HUES64 (cell line): ENCODE results near the gene NSUN3.
"Not testable (repeated sequence)": the region's sequence is repeated elsewhere in the genome, so short reads cannot be mapped to it uniquely, and the experiment has no call there.

Experiments used
- H3K27ac ChIP-seq: 2 replicates; pipeline ENCODE4 v1.7.0; 2013; ENCODE audit warnings: low read depth, low read length, inconsistent platforms
- H3K27me3 ChIP-seq: 2 replicates; pipeline ENCODE4 v1.6.1; 2013; ENCODE audit warnings: mild to moderate bottlenecking, low read length; ENCODE audit not compliant: insufficient read depth
- H3K36me3 ChIP-seq: 2 replicates; pipeline ENCODE4 v1.6.1; 2013; ENCODE audit warnings: mild to moderate bottlenecking, low read length; ENCODE audit not compliant: insufficient read depth
- H3K4me1 ChIP-seq: 2 replicates; pipeline ENCODE4 v1.6.1; 2013; ENCODE audit warnings: mild to moderate bottlenecking, low read length, moderate library complexity; ENCODE audit not compliant: insufficient read depth
- H3K4me3 ChIP-seq: 2 replicates; pipeline ENCODE4 v1.5.1; 2013; ENCODE audit warnings: mild to moderate bottlenecking, low read length, moderate library complexity
- H3K9ac ChIP-seq: 2 replicates; pipeline ENCODE4 v1.6.1; 2013; ENCODE audit warnings: mild to moderate bottlenecking, low read depth, low read length
- H3K9me3 ChIP-seq: 2 replicates; pipeline ENCODE4 v1.6.1; 2013; ENCODE audit warnings: low read depth, low read length; ENCODE audit not compliant: insufficient read depth
- WGBS: fragments of 150-250, 120-280 bp; methylation state at CpG from one replicate; pipeline ENCODE4 v1.1.7; 2013; ENCODE audit warnings: missing lambda C conversion rate; 5-methylcytosine and 5-hydroxymethylcytosine counted together

Gene NSUN3

DNA sequence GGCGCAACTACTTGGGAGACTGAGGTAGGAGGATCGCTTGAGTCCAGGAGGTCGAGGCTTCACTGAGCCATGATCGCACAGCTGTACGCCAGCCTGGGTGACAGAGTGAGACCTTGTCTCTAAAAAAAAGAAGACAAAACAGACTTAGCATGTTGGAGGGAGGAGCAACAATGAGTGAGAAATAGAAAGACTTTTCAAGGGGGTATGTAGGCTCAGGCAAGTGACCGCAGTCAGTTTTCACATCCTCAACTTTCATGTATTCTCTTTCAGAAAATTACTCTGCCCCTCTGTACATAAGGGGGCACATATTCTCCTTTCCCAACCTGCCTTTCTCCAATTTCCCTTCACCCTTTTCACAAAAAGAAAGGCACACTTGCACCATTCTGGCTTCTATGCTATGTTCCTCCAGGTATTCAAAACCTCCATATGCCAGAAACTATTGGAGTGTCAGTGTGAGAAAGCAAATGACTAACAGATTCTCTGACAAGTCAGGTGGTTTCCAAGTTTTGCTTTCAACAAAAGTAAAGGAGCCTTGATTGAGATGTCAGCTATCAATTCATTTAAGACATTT is 7.6 kb downstream of the NSUN3 start:
- Histone ChIP-seq H3K27me3 (no peaks in the 10 kb centered on the region), H3K9me3 (no peaks in the 10 kb centered on the region), H3K27ac (no peak overlapping the region), H3K36me3 (peaks cover 8% of the 10 kb centered on the region; the same call in 1 of the 2 replicates), H3K9ac (no peak overlapping the region), H3K4me3 (no peak overlapping the region), H3K4me1 (no peaks in the 10 kb centered on the region)
- WGBS: 94% methylated on average over 6 of the region's 6 CpGs

DNA sequence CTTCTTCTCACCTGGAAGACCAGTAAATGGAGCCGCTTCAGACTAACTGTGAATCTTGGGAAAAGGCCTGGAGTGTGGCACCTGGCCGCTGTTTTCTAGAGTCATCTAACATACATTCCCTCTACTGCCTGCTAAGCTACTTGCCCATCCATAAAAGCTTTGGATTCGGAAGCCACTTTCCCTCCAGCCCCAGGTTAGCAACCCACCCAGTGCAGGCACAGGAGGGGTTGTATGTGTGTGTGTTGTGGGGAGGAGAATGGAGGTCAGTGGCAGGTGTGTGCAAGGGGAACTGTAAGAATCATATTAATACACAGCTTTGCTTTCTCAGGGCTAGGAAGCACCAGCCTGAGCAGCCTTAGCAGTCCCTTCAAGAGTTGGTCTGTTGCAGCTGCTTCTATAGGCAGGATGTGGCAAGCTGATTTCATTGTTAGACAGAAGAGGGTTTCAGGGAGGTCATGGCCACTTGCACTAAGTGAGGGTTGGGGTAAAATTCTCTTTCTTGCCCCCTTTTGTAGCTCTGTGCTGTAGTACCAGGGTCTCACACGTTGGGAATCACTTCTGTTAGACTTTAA is 8.9 kb downstream of the NSUN3 start:
- Histone ChIP-seq H3K27ac (no peak overlapping the region), H3K36me3 (peaks cover 5% of the 10 kb centered on the region; the same call in 1 of the 2 replicates), H3K9ac (no peak overlapping the region), H3K4me1 (no peaks in the 10 kb centered on the region), H3K9me3 (no peaks in the 10 kb centered on the region), H3K27me3 (no peaks in the 10 kb centered on the region), H3K4me3 (no peak overlapping the region)
- 97% methylated on average over 4 of the region's 4 CpGs for WGBS

DNA sequence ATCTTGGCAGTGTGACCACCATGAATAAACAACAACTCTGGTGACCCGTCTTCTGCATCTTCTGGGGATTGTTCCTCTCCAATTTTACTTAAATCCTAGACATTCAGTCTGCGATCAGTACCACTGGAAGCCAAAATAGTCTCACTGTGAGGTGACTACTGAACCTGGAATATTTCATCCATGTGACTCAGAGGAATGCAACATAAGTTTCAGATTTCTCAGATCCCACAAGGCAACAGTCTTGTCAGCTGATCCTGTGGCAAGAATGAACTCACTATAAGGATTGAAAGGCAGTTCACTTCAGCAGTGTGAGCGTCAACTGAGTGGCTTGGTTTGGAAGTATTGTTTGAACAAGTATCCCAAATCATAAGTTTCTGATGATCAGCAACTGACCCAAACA is 13.2 kb downstream of the NSUN3 start:
- WGBS: 91% methylated on average over 3 of the region's 3 CpGs
- no peaks in the 10 kb centered on the region for H3K27me3 ChIP-seq
- no peak overlapping the region for H3K9ac ChIP-seq
- H3K4me1 ChIP-seq: 0 out of 2 replicates have a peak, but pooled peaks cover 3% of the 10 kb centered on the region
- no peaks in the 10 kb centered on the region for H3K9me3 ChIP-seq
- no peak overlapping the region for H3K4me3 ChIP-seq
- H3K27ac ChIP-seq: no peak overlapping the region
- no peaks in the 10 kb centered on the region for H3K36me3 ChIP-seq

DNA sequence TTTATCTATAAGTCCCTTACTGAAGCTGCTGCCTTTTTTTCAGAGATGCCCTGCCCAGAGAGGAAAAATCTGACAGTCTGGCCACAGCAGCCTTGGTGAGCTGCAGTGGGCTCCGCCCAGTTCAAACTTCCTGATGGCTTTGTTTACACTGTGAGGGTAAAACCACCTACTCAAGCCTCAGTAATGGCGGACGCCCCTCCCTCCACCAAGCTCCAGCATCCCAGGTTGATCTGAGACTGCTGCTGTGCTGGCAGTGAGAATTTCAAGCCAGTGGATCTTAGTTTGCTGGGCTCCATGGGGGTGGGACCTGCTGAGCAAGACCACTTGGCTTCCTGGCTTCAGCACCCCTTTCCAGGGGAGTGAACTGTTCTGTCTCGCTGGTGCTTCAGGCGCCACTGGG is 17.7 kb downstream of the NSUN3 start:
- H3K9me3 ChIP-seq, H3K9ac ChIP-seq, H3K4me1 ChIP-seq, H3K27ac ChIP-seq, H3K36me3 ChIP-seq, H3K27me3 ChIP-seq, H3K4me3 ChIP-seq: not testable (repeated sequence)
- 90% methylated on average over 5 of the region's 5 CpGs for WGBS

DNA sequence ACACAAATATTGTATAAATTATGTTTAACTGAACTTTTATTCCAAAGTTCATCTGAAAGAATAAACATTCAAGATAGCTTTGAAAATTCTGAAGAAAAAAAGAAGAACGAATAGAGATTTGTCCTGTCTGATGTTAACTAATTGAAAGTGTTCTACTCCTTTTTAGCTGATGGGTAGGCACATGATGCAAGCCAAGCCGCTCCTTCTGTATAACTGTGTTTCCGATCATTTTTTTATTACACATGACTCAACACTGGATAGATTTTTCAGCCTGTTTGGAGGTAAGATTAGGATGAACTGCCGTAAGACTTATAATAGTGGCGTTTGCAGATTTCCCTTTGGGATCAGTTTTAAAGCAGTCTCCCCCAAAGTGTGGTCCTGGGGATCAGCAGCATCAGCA is 19.0 kb downstream of the NSUN3 start:
- Histone ChIP-seq H3K9ac (no peak overlapping the region), H3K36me3 (peaks cover 12% of the 10 kb centered on the region; the same call in 1 of the 2 replicates), H3K9me3 (no peaks in the 10 kb centered on the region), H3K27ac (no peak overlapping the region), H3K4me1 (0 out of 2 replicates have a peak, but pooled peaks cover 5% of the 10 kb centered on the region), H3K27me3 (no peaks in the 10 kb centered on the region), H3K4me3 (no peak overlapping the region)
- WGBS: 96% methylated on average over 5 of the region's 5 CpGs

- no peaks in the 10 kb centered on the region for H3K9me3 ChIP-seq
- H3K36me3 ChIP-seq: peaks cover 14% of the 10 kb centered on the region; the same call in 1 of the 2 replicates
- WGBS: 92% methylated on average over 8 of the region's 8 CpGs
Measured at GRCh38 chr3:94082391-94082937, 19.6 kb downstream of the NSUN3 start.

DNA sequence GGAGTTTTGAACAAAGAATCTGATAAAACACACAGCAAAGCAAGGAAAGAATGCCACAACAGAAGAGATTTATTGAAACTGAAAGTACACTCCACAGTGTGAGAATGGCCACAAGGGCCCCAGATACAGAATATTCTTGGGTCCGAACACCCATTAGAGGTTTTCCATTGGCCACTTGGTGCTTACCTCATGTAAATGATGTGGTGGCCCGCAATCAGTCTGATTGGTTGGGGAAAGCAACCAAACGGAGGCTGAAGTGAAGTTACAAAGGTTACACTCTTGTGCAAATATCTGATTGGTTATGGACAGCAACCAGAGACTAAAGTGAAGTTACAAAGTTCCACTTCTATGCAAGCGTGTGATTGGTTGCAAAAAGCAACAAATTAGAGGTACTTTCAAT is 20.4 kb downstream of the NSUN3 start:
- Histone ChIP-seq H3K4me3 (no peak overlapping the region), H3K36me3 (peaks cover 14% of the 10 kb centered on the region; the same call in 1 of the 2 replicates), H3K9ac (no peak overlapping the region), H3K27me3 (no peaks in the 10 kb centered on the region), H3K4me1 (0 out of 2 replicates have a peak, but pooled peaks cover 5% of the 10 kb centered on the region), H3K9me3 (no peaks in the 10 kb centered on the region), H3K27ac (no peak overlapping the region)
- 94% methylated on average over 4 of the region's 4 CpGs for WGBS

More at GRCh38 chr3:94082391-94082937, 19.6 kb downstream of the NSUN3 start:
- Histone ChIP-seq H3K9ac (no peak overlapping the region), H3K27me3 (no peaks in the 10 kb centered on the region), H3K4me3 (no peak overlapping the region), H3K4me1 (0 out of 2 replicates have a peak, but pooled peaks cover 5% of the 10 kb centered on the region), H3K27ac (no peak overlapping the region)

- 89% methylated on average over 1 of the region's 1 CpG for WGBS
- Histone ChIP-seq H3K4me3 (no peak overlapping the region), H3K9me3 (no peaks in the 10 kb centered on the region), H3K4me1 (no peaks in the 10 kb centered on the region), H3K27ac (no peak overlapping the region), H3K9ac (no peak overlapping the region), H3K36me3 (peaks cover 13% of the 10 kb centered on the region; the same call in 1 of the 2 replicates), H3K27me3 (no peaks in the 10 kb centered on the region)
Measured at GRCh38 chr3:94089126-94089525, 26.3 kb downstream of the NSUN3 start.

DNA sequence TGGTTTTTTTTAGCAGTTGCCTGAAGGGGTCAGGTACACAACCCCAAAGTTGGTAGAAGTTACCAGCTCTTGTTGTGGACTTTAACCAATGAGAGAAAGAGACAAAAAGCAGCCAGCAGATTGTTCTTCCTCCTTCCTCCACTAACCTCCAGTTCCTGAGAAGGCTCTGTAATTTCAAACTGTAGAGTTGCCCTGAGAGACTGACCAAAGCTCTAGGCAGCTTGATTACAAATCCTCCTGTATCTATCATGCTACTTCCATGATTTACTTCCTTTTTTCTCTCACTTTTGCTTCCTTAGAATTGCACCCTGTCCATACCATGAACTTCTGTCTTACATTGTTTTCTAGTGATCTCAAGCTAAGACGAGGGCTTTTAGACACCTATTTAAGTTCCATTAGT is 29.2 kb downstream of the NSUN3 start:
- no peak overlapping the region for H3K4me3 ChIP-seq
- H3K9ac ChIP-seq: no peak overlapping the region
- H3K27me3 ChIP-seq: no peaks in the 10 kb centered on the region
- peaks cover 20% of the 10 kb centered on the region for H3K36me3 ChIP-seq
- no peaks in the 10 kb centered on the region for H3K4me1 ChIP-seq
- no peaks in the 10 kb centered on the region for H3K9me3 ChIP-seq
- WGBS: 100% methylated on average over 1 of the region's 1 CpG
- no peak overlapping the region for H3K27ac ChIP-seq

DNA sequence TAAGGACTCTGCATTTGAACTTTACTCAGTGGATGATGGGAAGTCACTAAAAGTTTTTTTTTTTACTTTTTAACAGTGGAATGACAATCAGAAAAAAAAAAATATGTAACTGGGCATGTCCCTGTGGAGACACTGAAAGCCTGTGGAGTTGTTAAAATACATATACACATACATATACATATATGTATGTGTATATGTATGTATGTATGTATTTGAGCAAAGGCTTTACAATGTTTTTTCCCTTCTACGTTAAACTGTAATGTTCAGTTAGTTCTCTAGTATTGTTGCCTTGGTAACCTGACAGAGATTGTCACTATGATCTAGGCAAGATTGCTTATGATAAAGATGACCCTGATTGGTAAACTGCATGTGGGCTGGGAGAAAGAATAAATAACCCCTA is 30.3 kb downstream of the NSUN3 start:
- Histone ChIP-seq H3K9me3 (no peaks in the 10 kb centered on the region), H3K27me3 (no peaks in the 10 kb centered on the region), H3K27ac (no peak overlapping the region), H3K4me1 (no peaks in the 10 kb centered on the region), H3K36me3 (peaks cover 23% of the 10 kb centered on the region), H3K4me3 (no peak overlapping the region), H3K9ac (no peak overlapping the region)
- WGBS: 97% methylated on average over 1 of the region's 1 CpG

DNA sequence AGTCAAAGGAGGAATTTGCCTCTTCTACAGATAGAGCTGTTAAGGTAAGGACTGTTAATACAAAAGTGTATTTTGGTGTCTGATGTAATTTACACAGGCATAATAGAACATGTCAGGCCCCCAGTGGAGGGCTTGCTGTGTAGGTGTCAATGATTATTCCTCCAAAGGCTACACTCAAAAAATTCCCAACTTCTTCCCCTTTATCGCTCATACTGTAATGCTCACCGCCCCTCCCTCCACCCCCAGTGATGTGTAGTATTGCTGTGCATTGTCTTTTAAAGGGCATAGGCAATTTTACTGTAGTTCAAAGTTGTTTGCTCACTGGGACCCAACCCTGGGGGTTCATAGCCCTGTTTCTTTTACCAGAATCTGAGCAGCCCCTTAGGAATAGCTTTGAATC is 32.2 kb downstream of the NSUN3 start:
- Histone ChIP-seq H3K9me3 (no peaks in the 10 kb centered on the region), H3K27me3 (no peaks in the 10 kb centered on the region), H3K9ac (no peak overlapping the region), H3K4me3 (no peak overlapping the region), H3K36me3 (peaks cover 23% of the 10 kb centered on the region), H3K27ac (no peak overlapping the region), H3K4me1 (no peaks in the 10 kb centered on the region)
- WGBS: no CpG with 5 or more reads among the region's 2 CpGs
